ENCODE data around the gene ULK1. TPM values are rescaled to one million over a fixed set of nuclear protein-coding genes. Genes with fewer than 3 reads are reported as not detected.

The ULK1 gene
- total RNA-seq, 1 donor from 2014 or later = 69.3 TPM

GRCh38 chr12:131930510-131930909 is 36.1 kb downstream of the ULK1 start:
- TF ChIP-seq CTCF (conservative IDR thresholded peaks at IDR 0.05) = no peak
- no peaks in the 10 kb centered on the region for H3K27me3 Mint-ChIP-seq (ENCODE audit: low read depth)
- H3K4me3 Mint-ChIP-seq = peak overlapping the region; percentile 89
- peaks cover 12% of the 10 kb centered on the region for H3K4me1 Mint-ChIP-seq
- H3K9me3 Mint-ChIP-seq = no peaks in the 10 kb centered on the region
- peaks cover 17% of the 10 kb centered on the region for H3K36me3 Mint-ChIP-seq (ENCODE audit: low read depth)
- no peak overlapping the region for H3K27ac Mint-ChIP-seq (ENCODE audit: unreplicated experiment)
- no peak for DNase-seq (ENCODE audit: low read depth, low spot score)

GRCh38 chr12:131933387-131933786 is 39.0 kb downstream of the ULK1 start:
- H3K27ac Mint-ChIP-seq (ENCODE audit: unreplicated experiment) = no peak overlapping the region
- no peaks in the 10 kb centered on the region for H3K9me3 Mint-ChIP-seq
- H3K4me3 Mint-ChIP-seq = peak overlapping the region; percentile 49
- H3K27me3 Mint-ChIP-seq (ENCODE audit: low read depth) = no peaks in the 10 kb centered on the region
- H3K4me1 Mint-ChIP-seq = peaks cover 12% of the 10 kb centered on the region
- peaks cover 20% of the 10 kb centered on the region for H3K36me3 Mint-ChIP-seq (ENCODE audit: low read depth)
- no peak for TF ChIP-seq CTCF (conservative IDR thresholded peaks at IDR 0.05)
- DNase-seq (ENCODE audit: low read depth, low spot score) = no peak

- peaks cover 12% of the 10 kb centered on the region for H3K4me1 Mint-ChIP-seq
- no peak overlapping the region for H3K27ac Mint-ChIP-seq (ENCODE audit: unreplicated experiment)
- H3K36me3 Mint-ChIP-seq (ENCODE audit: low read depth) = peaks cover 20% of the 10 kb centered on the region
- no peaks in the 10 kb centered on the region for H3K9me3 Mint-ChIP-seq
- DNase-seq (ENCODE audit: low read depth, low spot score) = no peak
- TF ChIP-seq CTCF (conservative IDR thresholded peaks at IDR 0.05) = no peak
- H3K27me3 Mint-ChIP-seq (ENCODE audit: low read depth) = no peaks in the 10 kb centered on the region
- no peak overlapping the region for H3K4me3 Mint-ChIP-seq
These were observed 40.1 kb downstream of the ULK1 start for GRCh38 chr12:131934535-131934934.

- Mint-ChIP-seq H3K4me1 (no peaks in the 10 kb centered on the region), H3K27me3 (ENCODE audit: low read depth) (no peaks in the 10 kb centered on the region), H3K4me3 (no peak overlapping the region), H3K27ac (ENCODE audit: unreplicated experiment) (no peak overlapping the region), H3K36me3 (ENCODE audit: low read depth) (peaks cover 14% of the 10 kb centered on the region), H3K9me3 (no peaks in the 10 kb centered on the region)
- no peak for TF ChIP-seq CTCF (conservative IDR thresholded peaks at IDR 0.05)
- no peak for DNase-seq (ENCODE audit: low read depth, low spot score)
These were observed 43.7 kb downstream of the ULK1 start for GRCh38 chr12:131938082-131938481.

GRCh38 chr12:131939007-131939406 is 44.6 kb downstream of the ULK1 start:
- H3K27ac Mint-ChIP-seq (ENCODE audit: unreplicated experiment) = no peak overlapping the region
- H3K4me3 Mint-ChIP-seq = no peak overlapping the region
- H3K27me3 Mint-ChIP-seq (ENCODE audit: low read depth) = no peaks in the 10 kb centered on the region
- no peak for DNase-seq (ENCODE audit: low read depth, low spot score)
- no peaks in the 10 kb centered on the region for H3K9me3 Mint-ChIP-seq
- TF ChIP-seq CTCF (conservative IDR thresholded peaks at IDR 0.05) = no peak
- peaks cover 14% of the 10 kb centered on the region for H3K36me3 Mint-ChIP-seq (ENCODE audit: low read depth)
- no peaks in the 10 kb centered on the region for H3K4me1 Mint-ChIP-seq

GRCh38 chr12:131940141-131940547 is 45.7 kb downstream of the ULK1 start:
- H3K27me3 Mint-ChIP-seq (ENCODE audit: low read depth) = no peaks in the 10 kb centered on the region
- H3K27ac Mint-ChIP-seq (ENCODE audit: unreplicated experiment) = no peak overlapping the region
- H3K9me3 Mint-ChIP-seq = no peaks in the 10 kb centered on the region
- no peak overlapping the region for H3K4me3 Mint-ChIP-seq
- peaks cover 16% of the 10 kb centered on the region for H3K36me3 Mint-ChIP-seq (ENCODE audit: low read depth)
- no peaks in the 10 kb centered on the region for H3K4me1 Mint-ChIP-seq
- TF ChIP-seq CTCF (conservative IDR thresholded peaks at IDR 0.05) = no peak
- DNase-seq (ENCODE audit: low read depth, low spot score) = no peak
